IPS DF 19.7 (cell line): ENCODE data around the gene C1orf198.

Experiments used
- DNase-seq: peaks from one replicate; pipeline ENCODE4 v3.0.0-alpha.2; 2013; ENCODE audit warnings: low read depth, low spot score

The C1orf198 gene

GRCh38 chr1:230809256-230809990 is 58.9 kb downstream of the C1orf198 start:
- no peak for DNase-seq

DNA sequence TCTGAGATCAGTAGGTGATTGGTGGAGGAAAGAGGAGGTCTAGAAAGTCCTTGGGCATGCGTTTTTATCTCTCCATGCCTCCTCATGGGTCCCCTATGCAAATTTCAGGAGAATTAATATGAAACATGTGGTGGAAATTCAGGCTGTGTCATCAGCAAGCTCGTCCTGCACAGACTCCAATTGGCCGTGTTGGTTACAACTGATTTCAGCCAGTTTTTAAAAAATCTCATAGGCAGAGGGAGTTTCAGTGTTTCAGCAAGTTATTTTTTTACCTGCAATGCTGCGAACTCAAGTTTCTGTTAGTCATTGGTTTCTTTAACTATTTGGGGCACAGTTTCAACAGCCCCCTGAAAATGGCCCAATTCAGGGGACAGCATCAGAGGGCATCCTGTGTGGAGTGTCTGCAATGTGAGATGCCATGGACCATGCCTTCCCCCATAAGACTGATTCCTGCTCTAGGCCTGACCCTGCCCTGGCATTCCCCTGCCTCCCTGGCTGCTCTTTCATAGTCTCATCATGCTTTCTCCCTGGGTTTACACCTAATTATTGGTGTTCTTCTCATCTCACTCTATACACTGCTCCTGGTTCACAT is 59.9 kb downstream of the C1orf198 start:
- no peak for DNase-seq

GRCh38 chr1:230807561-230808280 is 60.6 kb downstream of the C1orf198 start:
- no peak for DNase-seq

GRCh38 chr1:230807029-230807428 is 61.3 kb downstream of the C1orf198 start:
- no peak for DNase-seq

DNA sequence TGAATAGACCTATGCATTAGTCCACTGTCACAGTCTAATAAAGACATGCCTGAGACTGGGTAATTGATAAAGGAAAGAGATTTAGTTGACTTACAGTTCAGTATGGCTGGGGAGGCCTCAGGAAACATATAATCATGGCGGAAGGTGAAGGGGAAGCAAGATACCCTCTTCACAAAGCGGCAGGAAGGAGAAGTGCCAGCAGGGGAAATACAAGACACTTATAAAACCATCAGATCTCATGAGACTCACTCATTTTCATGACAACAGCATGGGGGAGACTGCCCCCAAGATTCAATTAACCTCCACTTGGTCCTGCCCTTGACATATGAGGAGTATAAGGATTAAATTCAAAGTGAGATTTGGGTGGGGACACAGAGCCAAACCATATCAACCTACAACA is 61.8 kb downstream of the C1orf198 start:
- no peak for DNase-seq

- no peak for DNase-seq
These were observed 63.9 kb downstream of the C1orf198 start for GRCh38 chr1:230804396-230804795.

DNA sequence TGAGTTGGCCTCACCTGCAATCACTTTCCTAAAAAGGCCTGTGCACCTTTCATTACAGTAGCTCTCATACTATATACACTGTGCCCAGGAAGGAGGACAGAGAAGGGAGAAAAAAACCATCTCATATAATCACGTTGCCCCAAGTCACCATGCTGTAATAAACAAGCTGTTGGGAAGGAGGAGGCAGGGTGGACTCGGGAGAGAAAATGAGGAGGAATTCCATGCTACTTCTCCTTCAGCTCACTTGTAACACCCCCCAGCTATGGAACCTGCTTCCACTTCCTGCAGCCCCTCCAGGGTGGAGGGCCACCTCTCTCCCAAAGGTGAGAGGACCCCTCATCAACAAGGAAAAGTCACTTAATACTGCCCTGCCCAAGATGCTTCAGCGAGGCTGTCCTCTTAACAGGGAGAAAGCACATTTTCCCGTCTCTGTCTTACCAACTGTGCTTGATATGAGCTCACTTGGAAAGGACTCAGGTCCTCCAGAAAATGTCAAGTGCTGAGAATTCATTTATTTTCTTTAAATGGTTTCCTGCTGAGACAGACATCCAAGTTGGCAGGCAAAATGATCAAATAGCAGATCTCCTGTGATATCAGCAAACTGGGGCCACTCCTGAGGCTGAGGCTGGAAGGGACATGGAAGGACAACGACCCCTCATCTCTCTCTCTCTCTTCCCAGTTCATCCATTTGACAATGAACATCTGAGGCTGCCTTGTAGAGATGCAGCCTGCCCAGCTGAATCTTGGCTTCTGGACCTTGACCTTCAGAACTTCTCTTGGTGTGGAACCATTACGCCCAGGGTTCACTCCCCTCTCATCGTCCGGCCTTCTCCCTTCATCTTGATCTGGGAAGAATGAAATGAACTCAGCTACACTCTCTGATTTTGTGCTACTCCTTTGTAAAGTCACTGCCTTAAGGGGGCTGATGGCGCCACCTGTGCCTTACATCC is 67.2 kb downstream of the C1orf198 start:
- DNase-seq: no peak

DNA sequence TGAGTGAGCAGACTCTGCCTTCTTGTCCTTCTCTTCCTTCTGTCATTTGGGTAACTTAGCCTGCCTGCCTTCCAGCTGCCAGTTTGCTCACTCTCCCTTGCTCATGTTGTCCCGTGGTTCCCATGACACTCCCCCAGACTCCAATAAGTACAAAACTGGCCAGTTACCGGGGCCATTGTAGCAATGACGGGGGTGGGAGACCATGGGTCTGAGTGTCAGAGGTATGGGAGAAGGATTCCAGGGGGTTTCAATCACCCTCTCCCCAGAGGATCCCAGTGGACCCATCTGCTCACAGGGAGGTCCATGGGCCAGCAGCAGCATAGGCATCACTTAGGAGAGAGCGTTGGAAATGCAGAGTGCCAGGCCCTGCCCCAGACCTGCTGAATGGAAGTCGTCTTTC is 69.8 kb downstream of the C1orf198 start:
- no peak for DNase-seq

GRCh38 chr1:230797942-230798365 is 70.4 kb downstream of the C1orf198 start:
- no peak for DNase-seq

- no peak for DNase-seq
These were observed 70.9 kb downstream of the C1orf198 start for GRCh38 chr1:230797376-230797920.

- DNase-seq: no peak
These were observed 71.7 kb downstream of the C1orf198 start for GRCh38 chr1:230796626-230797025.

GRCh38 chr1:230794871-230795605 is 73.3 kb downstream of the C1orf198 start:
- DNase-seq: no peak

- no peak for DNase-seq
These were observed 73.9 kb downstream of the C1orf198 start for GRCh38 chr1:230794431-230794830.

GRCh38 chr1:230793463-230793745 is 74.9 kb downstream of the C1orf198 start:
- DNase-seq: no peak

GRCh38 chr1:230792691-230793462 is 75.4 kb downstream of the C1orf198 start:
- DNase-seq: no peak

GRCh38 chr1:230791986-230792564 is 76.2 kb downstream of the C1orf198 start:
- DNase-seq: no peak

DNA sequence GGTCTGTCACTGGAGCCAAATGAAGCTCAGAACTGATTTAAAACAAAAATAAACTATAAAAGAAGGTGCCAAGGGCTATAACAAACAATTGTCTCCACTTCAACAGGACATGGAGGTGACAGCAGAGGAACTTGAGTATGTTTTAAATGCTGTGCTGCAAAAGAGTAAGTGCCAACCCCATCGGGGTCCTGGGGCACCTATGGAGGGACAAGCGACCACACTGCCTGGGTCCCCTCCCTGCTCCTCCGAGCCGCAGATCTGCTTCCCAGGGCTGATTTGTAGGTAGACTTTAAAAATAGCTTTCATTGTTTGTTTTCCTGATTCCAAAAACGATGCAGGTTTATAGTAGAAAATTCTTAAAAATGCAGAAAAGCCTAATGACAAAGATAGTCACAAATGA is 78.3 kb downstream of the C1orf198 start:
- DNase-seq: no peak

GRCh38 chr1:230788561-230789275 is 79.6 kb downstream of the C1orf198 start:
- DNase-seq: no peak

- DNase-seq: no peak
These were observed 80.8 kb downstream of the C1orf198 start for GRCh38 chr1:230787471-230787870.
